OCI-LY7 (cell line): Measurements from ENCODE around the gene CEP57L1. TPM values are rescaled to one million over a fixed set of nuclear protein-coding genes. Genes with fewer than 3 reads are reported as not detected.

ENCODE experiments used
- BruUV-seq: library from RNA; stranded (reverse); fragments of 400-500 nt; replicated peaks from 2 replicates; lab custom pipeline; 2021; lab: Mats Ljungman, UMichigan
- CTCF ChIA-PET: fragments of 300-600 bp; sonication (Branson Sonifier 250); formaldehyde crosslinking; loops from one replicate; lab custom pipeline; 2022; ENCODE audit warnings: antibody characterized with exemption; ENCODE audit not compliant: unreplicated experiment; lab: Charles Lee
- POLR2A ChIA-PET: fragments of 300-600 bp; sonication (Branson Sonifier 250); formaldehyde crosslinking; loops from one replicate; lab custom pipeline; 2022; ENCODE audit warnings: antibody characterized with exemption; lab: Charles Lee
- DNase-seq: peaks from one replicate; pipeline ENCODE4 v3.0.0-alpha.2; 2015; ENCODE audit warnings: low spot score
- H2AFZ ChIP-seq: fragments of 200-600 bp; sonication (generic), shearing (Covaris generic); 2 replicates; pipeline ENCODE4 v1.6.1; 2014; ENCODE audit warnings: mild to moderate bottlenecking, antibody characterized with exemption, low read length, moderate library complexity
- H3K27ac ChIP-seq: fragments of 200-600 bp; sonication (generic); 2 replicates; pipeline ENCODE4 v1.5.1; 2014; ENCODE audit warnings: mixed run types, low read depth, mild to moderate bottlenecking, moderate library complexity, low read length, inconsistent platforms; ENCODE audit not compliant: poor library complexity, severe bottlenecking
- H3K36me3 ChIP-seq: fragments of 200-600 bp; sonication (generic); 2 replicates; pipeline ENCODE4 v1.6.1; 2014; ENCODE audit warnings: mild to moderate bottlenecking, antibody characterized with exemption, low read length, moderate library complexity, mixed read lengths; ENCODE audit not compliant: insufficient read depth
- H3K4me1 ChIP-seq: fragments of 200-600 bp; sonication (generic); 2 replicates; pipeline ENCODE4 v1.5.1; 2014; ENCODE audit warnings: mild to moderate bottlenecking, low read length; ENCODE audit not compliant: insufficient read depth, poor library complexity, severe bottlenecking
- H3K4me2 ChIP-seq: fragments of 200-600 bp; sonication (generic); 2 replicates; pipeline ENCODE4 v1.6.1; 2014; ENCODE audit warnings: mild to moderate bottlenecking, low read length
- H3K4me3 ChIP-seq: fragments of 200-600 bp; sonication (generic); 2 replicates; pipeline ENCODE4 v1.5.1; 2014; ENCODE audit warnings: mild to moderate bottlenecking, low read depth, low read length; ENCODE audit not compliant: poor library complexity, severe bottlenecking
- H3K79me2 ChIP-seq: fragments of 200-600 bp; sonication (generic); 2 replicates; pipeline ENCODE4 v1.6.1; 2016; ENCODE audit warnings: low read depth, mild to moderate bottlenecking, low read length, moderate library complexity, mixed read lengths; ENCODE audit not compliant: insufficient read depth
- H3K9me2 ChIP-seq: fragments of 200-600 bp; sonication (generic); 2 replicates; pipeline ENCODE4 v1.6.1; 2016; ENCODE audit warnings: mild to moderate bottlenecking, low read length, mixed read lengths; ENCODE audit not compliant: insufficient read depth
- H3K9me3 ChIP-seq: fragments of 200-600 bp; sonication (generic); 2 replicates; pipeline ENCODE4 v1.6.1; 2014; ENCODE audit warnings: mild to moderate bottlenecking, mixed run types, low read length, mixed read lengths
- H4K20me1 ChIP-seq: fragments of 200-600 bp; sonication (generic); 2 replicates; pipeline ENCODE4 v1.6.1; 2014; ENCODE audit warnings: mild to moderate bottlenecking, antibody characterized with exemption, low read length, moderate library complexity, mixed read lengths; ENCODE audit not compliant: insufficient read depth
- CTCF ChIP-seq: fragments of 200-600 bp; sonication (generic); conservative IDR thresholded peaks from 2 replicates; pipeline ENCODE4 v1.5.1; 2014; ENCODE audit warnings: mild to moderate bottlenecking, antibody characterized with exemption, low read length, moderate library complexity, mixed read lengths
- EZH2phosphoT487 ChIP-seq: fragments of 200-600 bp; sonication (generic); IDR thresholded peaks from 2 replicates; pipeline ENCODE4 v1.6.1; 2018; ENCODE audit warnings: low read depth, borderline replicate concordance, mild to moderate bottlenecking, mixed run types, antibody characterized with exemption, low read length, moderate library complexity, mixed read lengths
- intact Hi-C: fragments of 100-400 bp; cut with micrococcal nuclease; formaldehyde crosslinking; loops from one replicate; pipeline ENCODE4 v1.10.0; 2022; ENCODE audit not compliant: unreplicated experiment
- total RNA-seq, 2 experiments: library from RNA; depleted of rRNA in 1 of 2; stranded (reverse); fragments of >200 nt in 1 of 2; shearing (Covaris generic) in 1 of 2; gene quantifications; 2 replicates each; pipeline ENCODE4 v1.2.3, GENCODE V29; 2014 to 2022

Gene CEP57L1
- total RNA-seq, 2 experiments from 2014 or later = 22.7 to 28.2 TPM

- H3K36me3 ChIP-seq = no peaks in the 10 kb centered on the region
- H3K4me1 ChIP-seq = peaks cover 30% of the 10 kb centered on the region
- peaks cover 4% of the 10 kb centered on the region; the same call in 1 of the 2 replicates for H3K79me2 ChIP-seq
- no peak overlapping the region; the same call in 1 of the 2 replicates for H2AFZ ChIP-seq
- intact Hi-C loops = no loop called here
- H3K4me2 ChIP-seq = no peak overlapping the region
- H3K9me3 ChIP-seq = 0 out of 2 replicates have a peak, but pooled peaks cover 3% of the 10 kb centered on the region
- no TSS peak for BruUV-seq
- no peak for DNase-seq
- TF ChIP-seq CTCF (no peak), EZH2phosphoT487 (no peak)
- ChIA-PET CTCF (no interaction called here), POLR2A (interaction anchor here (0.5 to 1.5 kb wide), 5 partner anchors 9 to 827 kb away, joined by 3 to 8 read pairs (median 3); no protein-coding TSS in a partner anchor)
- H3K4me3 ChIP-seq = no peak overlapping the region
- H4K20me1 ChIP-seq = no peaks in the 10 kb centered on the region
- H3K27ac ChIP-seq = no peak overlapping the region
- no peaks in the 10 kb centered on the region for H3K9me2 ChIP-seq
Observed at GRCh38 chr6:109060571-109060970, 34.7 kb upstream of the CEP57L1 start.

- ChIA-PET POLR2A (no interaction called here), CTCF (no interaction called here)
- Histone ChIP-seq H3K27ac (no peak overlapping the region), H4K20me1 (no peaks in the 10 kb centered on the region), H3K9me3 (0 out of 2 replicates have a peak, but pooled peaks cover 3% of the 10 kb centered on the region), H3K36me3 (no peaks in the 10 kb centered on the region), H3K4me1 (peaks cover 30% of the 10 kb centered on the region), H3K79me2 (peaks cover 4% of the 10 kb centered on the region; the same call in 1 of the 2 replicates), H2AFZ (no peak overlapping the region), H3K9me2 (no peaks in the 10 kb centered on the region), H3K4me2 (no peak overlapping the region), H3K4me3 (no peak overlapping the region)
- DNase-seq = no peak
- intact Hi-C loops = no loop called here
- BruUV-seq = no TSS peak
- TF ChIP-seq CTCF = no peak
- TF ChIP-seq EZH2phosphoT487 = no peak
Observed at GRCh38 chr6:109062216-109062615, 33.1 kb upstream of the CEP57L1 start.

GRCh38 chr6:109062767-109063352 lies 32.4 kb upstream of the CEP57L1 start:
- no TSS peak for BruUV-seq
- no peak for TF ChIP-seq EZH2phosphoT487
- no peak for TF ChIP-seq CTCF
- Histone ChIP-seq H3K9me2 (no peaks in the 10 kb centered on the region), H3K9me3 (0 out of 2 replicates have a peak, but pooled peaks cover 3% of the 10 kb centered on the region), H2AFZ (no peak overlapping the region), H3K27ac (no peak overlapping the region), H3K79me2 (peaks cover 4% of the 10 kb centered on the region; the same call in 1 of the 2 replicates), H3K36me3 (no peaks in the 10 kb centered on the region), H3K4me1 (peaks cover 30% of the 10 kb centered on the region), H3K4me3 (no peak overlapping the region), H3K4me2 (no peak overlapping the region), H4K20me1 (no peaks in the 10 kb centered on the region)
- DNase-seq = no peak
- ChIA-PET CTCF (interaction anchor here (0.6 kb wide), 1 partner anchor 10 kb away, joined by 3 read pairs; no protein-coding TSS in a partner anchor), POLR2A (interaction anchor here (0.7 to 1.3 kb wide), 3 partner anchors 16 to 165 kb away, joined by 3 to 5 read pairs (median 4); no protein-coding TSS in a partner anchor)
- intact Hi-C loops = no loop called here
